ENCODE measurements around the gene EXOC3L4.

EXOC3L4 gene

DNA sequence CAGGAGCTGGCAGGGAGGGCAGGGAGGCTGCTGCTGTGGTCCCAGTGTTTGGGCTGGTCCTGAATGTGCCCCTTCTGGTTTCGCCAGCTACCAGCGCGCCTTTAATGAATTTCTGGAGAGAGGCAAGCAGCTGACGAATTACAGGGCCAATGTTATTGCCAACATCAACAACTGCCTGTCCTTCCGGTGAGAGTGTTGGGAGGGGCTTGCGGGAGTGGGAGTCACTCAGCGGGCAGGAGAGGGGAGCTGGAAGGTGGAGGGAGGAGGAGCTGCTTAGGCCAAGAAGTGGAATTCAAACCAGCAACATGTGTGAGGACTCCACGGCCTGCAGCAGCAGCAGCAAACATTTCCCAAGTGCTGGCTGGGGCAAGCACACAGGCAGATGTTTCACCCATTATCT lies 36.4 kb downstream of the EXOC3L4 start (continued):
- TF ChIP-seq, protein P1, sequence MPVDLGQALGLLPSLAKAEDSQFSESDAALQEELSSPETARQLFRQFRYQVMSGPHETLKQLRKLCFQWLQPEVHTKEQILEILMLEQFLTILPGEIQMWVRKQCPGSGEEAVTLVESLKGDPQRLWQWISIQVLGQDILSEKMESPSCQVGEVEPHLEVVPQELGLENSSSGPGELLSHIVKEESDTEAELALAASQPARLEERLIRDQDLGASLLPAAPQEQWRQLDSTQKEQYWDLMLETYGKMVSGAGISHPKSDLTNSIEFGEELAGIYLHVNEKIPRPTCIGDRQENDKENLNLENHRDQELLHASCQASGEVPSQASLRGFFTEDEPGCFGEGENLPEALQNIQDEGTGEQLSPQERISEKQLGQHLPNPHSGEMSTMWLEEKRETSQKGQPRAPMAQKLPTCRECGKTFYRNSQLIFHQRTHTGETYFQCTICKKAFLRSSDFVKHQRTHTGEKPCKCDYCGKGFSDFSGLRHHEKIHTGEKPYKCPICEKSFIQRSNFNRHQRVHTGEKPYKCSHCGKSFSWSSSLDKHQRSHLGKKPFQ (tag by site-specific recombination; IDR thresholded peaks at IDR 0.05), result peak; percentile 86
- TF ChIP-seq WT1 (tag by site-specific recombination; IDR thresholded peaks at IDR 0.05) (peak; percentile 80), ZNF664 (tag by site-specific recombination; IDR thresholded peaks at IDR 0.05) (no peak), ZNF266 (tag by site-specific recombination; IDR thresholded peaks at IDR 0.05; ENCODE audit: low read depth) (no peak), ZNF394 (tag by site-specific recombination; IDR thresholded peaks at IDR 0.05; ENCODE audit: borderline replicate concordance) (no peak), ZNF843 (tag by site-specific recombination; IDR thresholded peaks at IDR 0.05) (no peak), ZBTB21 (tag by site-specific recombination; IDR thresholded peaks at IDR 0.05) (no peak), ZNF10 (tag by site-specific recombination; IDR thresholded peaks at IDR 0.05) (no peak), ZNF184 (tag by site-specific recombination; IDR thresholded peaks at IDR 0.05) (no peak), ZBTB7A (tag by site-specific recombination; IDR thresholded peaks at IDR 0.05; ENCODE audit: low read depth) (no peak), ZNF214 (tag by site-specific recombination; IDR thresholded peaks at IDR 0.05; ENCODE audit: borderline replicate concordance) (no peak), ZNF510 (tag by site-specific recombination; IDR thresholded peaks at IDR 0.05; ENCODE audit: insufficient replicate concordance) (no peak), ZNF366 (tag by site-specific recombination; conservative IDR thresholded peaks at IDR 0.05) (no peak), ZNF621 (tag by site-specific recombination; IDR thresholded peaks at IDR 0.05) (no peak), SP2 (tag by site-specific recombination; IDR thresholded peaks at IDR 0.05) (peak; percentile 66), GFI1B (tag by site-specific recombination; IDR thresholded peaks at IDR 0.05) (no peak), ZNF776 (tag by site-specific recombination; IDR thresholded peaks at IDR 0.05; ENCODE audit: borderline replicate concordance) (no peak), OSR2 (tag by site-specific recombination; IDR thresholded peaks at IDR 0.05) (peak; percentile 67), REPIN1 (tag by site-specific recombination; IDR thresholded peaks at IDR 0.05; ENCODE audit: low read depth) (no peak), ZBTB17 (tag by site-specific recombination; IDR thresholded peaks at IDR 0.05) (peak; percentile 71), ZNF785 (tag by site-specific recombination; IDR thresholded peaks at IDR 0.05) (no peak), ZNF16 (tag by site-specific recombination; IDR thresholded peaks at IDR 0.05; ENCODE audit: low read depth) (no peak), TCF7L2 (IDR thresholded peaks at IDR 0.05; ENCODE audit: borderline replicate concordance, low read depth, low read length) (no peak), ZIC2 (tag by site-specific recombination; IDR thresholded peaks at IDR 0.05) (no peak), ZBTB20 (tag by site-specific recombination; IDR thresholded peaks at IDR 0.05) (no peak; the same call in 1 of the 2 replicates), ZNF416 (tag by site-specific recombination; IDR thresholded peaks at IDR 0.05) (no peak), ZNF514 (tag by site-specific recombination; IDR thresholded peaks at IDR 0.05) (no peak), ZBTB8A (tag by site-specific recombination; IDR thresholded peaks at IDR 0.05) (no peak)
- TF ChIP-seq, protein P2, sequence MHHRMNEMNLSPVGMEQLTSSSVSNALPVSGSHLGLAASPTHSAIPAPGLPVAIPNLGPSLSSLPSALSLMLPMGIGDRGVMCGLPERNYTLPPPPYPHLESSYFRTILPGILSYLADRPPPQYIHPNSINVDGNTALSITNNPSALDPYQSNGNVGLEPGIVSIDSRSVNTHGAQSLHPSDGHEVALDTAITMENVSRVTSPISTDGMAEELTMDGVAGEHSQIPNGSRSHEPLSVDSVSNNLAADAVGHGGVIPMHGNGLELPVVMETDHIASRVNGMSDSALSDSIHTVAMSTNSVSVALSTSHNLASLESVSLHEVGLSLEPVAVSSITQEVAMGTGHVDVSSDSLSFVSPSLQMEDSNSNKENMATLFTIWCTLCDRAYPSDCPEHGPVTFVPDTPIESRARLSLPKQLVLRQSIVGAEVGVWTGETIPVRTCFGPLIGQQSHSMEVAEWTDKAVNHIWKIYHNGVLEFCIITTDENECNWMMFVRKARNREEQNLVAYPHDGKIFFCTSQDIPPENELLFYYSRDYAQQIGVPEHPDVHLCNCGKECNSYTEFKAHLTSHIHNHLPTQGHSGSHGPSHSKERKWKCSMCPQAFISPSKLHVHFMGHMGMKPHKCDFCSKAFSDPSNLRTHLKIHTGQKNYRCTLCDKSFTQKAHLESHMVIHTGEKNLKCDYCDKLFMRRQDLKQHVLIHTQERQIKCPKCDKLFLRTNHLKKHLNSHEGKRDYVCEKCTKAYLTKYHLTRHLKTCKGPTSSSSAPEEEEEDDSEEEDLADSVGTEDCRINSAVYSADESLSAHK (tag by site-specific recombination; IDR thresholded peaks at IDR 0.05), result no peak
- TF ChIP-seq, protein P3, sequence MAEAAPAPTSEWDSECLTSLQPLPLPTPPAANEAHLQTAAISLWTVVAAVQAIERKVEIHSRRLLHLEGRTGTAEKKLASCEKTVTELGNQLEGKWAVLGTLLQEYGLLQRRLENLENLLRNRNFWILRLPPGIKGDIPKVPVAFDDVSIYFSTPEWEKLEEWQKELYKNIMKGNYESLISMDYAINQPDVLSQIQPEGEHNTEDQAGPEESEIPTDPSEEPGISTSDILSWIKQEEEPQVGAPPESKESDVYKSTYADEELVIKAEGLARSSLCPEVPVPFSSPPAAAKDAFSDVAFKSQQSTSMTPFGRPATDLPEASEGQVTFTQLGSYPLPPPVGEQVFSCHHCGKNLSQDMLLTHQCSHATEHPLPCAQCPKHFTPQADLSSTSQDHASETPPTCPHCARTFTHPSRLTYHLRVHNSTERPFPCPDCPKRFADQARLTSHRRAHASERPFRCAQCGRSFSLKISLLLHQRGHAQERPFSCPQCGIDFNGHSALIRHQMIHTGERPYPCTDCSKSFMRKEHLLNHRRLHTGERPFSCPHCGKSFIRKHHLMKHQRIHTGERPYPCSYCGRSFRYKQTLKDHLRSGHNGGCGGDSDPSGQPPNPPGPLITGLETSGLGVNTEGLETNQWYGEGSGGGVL (tag by site-specific recombination; IDR thresholded peaks at IDR 0.05), result peak; percentile 97
- TF ChIP-seq, protein P4, sequence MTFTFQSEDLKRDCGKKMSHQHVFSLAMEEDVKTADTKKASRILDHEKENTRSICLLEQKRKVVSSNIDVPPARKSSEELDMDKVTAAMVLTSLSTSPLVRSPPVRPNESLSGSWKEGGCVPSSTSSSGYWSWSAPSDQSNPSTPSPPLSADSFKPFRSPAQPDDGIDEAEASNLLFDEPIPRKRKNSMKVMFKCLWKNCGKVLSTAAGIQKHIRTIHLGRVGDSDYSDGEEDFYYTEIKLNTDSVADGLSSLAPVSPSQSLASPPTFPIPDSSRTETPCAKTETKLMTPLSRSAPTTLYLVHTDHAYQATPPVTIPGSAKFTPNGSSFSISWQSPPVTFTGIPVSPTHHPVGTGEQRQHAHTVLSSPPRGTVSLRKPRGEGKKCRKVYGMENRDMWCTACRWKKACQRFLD (tag by site-specific recombination; IDR thresholded peaks at IDR 0.05), result no peak
- TF ChIP-seq, protein P5, sequence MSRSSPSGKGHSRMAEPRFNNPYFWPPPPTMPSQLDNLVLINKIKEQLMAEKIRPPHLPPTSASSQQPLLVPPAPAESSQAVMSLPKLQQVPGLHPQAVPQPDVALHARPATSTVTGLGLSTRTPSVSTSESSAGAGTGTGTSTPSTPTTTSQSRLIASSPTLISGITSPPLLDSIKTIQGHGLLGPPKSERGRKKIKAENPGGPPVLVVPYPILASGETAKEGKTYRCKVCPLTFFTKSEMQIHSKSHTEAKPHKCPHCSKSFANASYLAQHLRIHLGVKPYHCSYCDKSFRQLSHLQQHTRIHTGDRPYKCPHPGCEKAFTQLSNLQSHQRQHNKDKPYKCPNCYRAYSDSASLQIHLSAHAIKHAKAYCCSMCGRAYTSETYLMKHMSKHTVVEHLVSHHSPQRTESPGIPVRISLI (tag by site-specific recombination; IDR thresholded peaks at IDR 0.05), result no peak
- TF ChIP-seq, protein P6, sequence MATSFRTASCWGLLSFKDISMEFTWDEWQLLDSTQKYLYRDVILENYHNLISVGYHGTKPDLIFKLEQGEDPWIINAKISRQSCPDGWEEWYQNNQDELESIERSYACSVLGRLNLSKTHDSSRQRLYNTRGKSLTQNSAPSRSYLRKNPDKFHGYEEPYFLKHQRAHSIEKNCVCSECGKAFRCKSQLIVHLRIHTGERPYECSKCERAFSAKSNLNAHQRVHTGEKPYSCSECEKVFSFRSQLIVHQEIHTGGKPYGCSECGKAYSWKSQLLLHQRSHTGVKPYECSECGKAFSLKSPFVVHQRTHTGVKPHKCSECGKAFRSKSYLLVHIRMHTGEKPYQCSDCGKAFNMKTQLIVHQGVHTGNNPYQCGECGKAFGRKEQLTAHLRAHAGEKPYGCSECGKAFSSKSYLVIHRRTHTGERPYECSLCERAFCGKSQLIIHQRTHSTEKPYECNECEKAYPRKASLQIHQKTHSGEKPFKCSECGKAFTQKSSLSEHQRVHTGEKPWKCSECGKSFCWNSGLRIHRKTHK (tag by site-specific recombination; IDR thresholded peaks at IDR 0.05), result no peak
